Lung (tissue), 12 donors: Measurements from ENCODE around the gene ARHGAP29. TPM values are rescaled to one million over a fixed set of nuclear protein-coding genes. Genes with fewer than 3 reads are reported as not detected.

Experiments used
- ATAC-seq: fragments of 200-7000 bp; cut with Tn5 transposase; one replicate; pipeline ENCODE4 v1.9.1; 2020; ENCODE audit warnings: moderate number of reproducible peaks; ENCODE audit not compliant: insufficient read depth, low FRiP score
- DNase-seq, 3 donors: peaks; one replicate each; pipeline ENCODE4 v3.0.0-alpha.2; 2013 to 2017
- H3K27ac ChIP-seq, 2 donors: one replicate each; pipeline ENCODE4 v1.5.1; 2013; ENCODE audit warnings: mild to moderate bottlenecking in 2 of 2, moderate library complexity in 2 of 2, control low read depth in 1 of 2, inconsistent platforms in 1 of 2, low read depth in 1 of 2, low read length in 1 of 2
- H3K27me3 ChIP-seq, 3 donors: one replicate each; pipeline ENCODE4 v1.5.1; 2013; ENCODE audit warnings: low read length in 2 of 3; ENCODE audit not compliant: control insufficient read depth in 3 of 3, insufficient read depth in 3 of 3
- H3K36me3 ChIP-seq, 4 donors: one replicate each; pipeline ENCODE4 v1.5.1; 2013; ENCODE audit warnings: low read length in 4 of 4, mild to moderate bottlenecking in 1 of 4, moderate library complexity in 1 of 4; ENCODE audit not compliant: control insufficient read depth in 4 of 4, insufficient read depth in 4 of 4
- H3K4me1 ChIP-seq, 5 donors: one replicate each; pipeline ENCODE4 v1.5.1; 2013; ENCODE audit warnings: low read length in 5 of 5, mild to moderate bottlenecking in 2 of 5, moderate library complexity in 1 of 5; ENCODE audit not compliant: control insufficient read depth in 5 of 5, insufficient read depth in 5 of 5
- H3K4me3 ChIP-seq: one replicate; pipeline ENCODE4 v1.5.1; 2013; ENCODE audit warnings: mild to moderate bottlenecking, control low read depth, moderate library complexity
- H3K9ac ChIP-seq, 2 donors: one replicate each; pipeline ENCODE4 v1.5.1; 2013; ENCODE audit warnings: low read length in 2 of 2, control low read depth in 1 of 2; ENCODE audit not compliant: insufficient read depth in 1 of 2
- H3K9me3 ChIP-seq, 4 donors: one replicate each; pipeline ENCODE4 v1.5.1; 2013; ENCODE audit warnings: low read length in 3 of 4, mild to moderate bottlenecking in 1 of 4, moderate library complexity in 1 of 4; ENCODE audit not compliant: control insufficient read depth in 4 of 4, insufficient read depth in 3 of 4
- WGBS, 2 donors: extraction: QIAGEN DNeasy Blood & Tissue Kit; methylation state at CpG; one replicate each; pipeline ENCODE4 v1.1.7; 2013; 5-methylcytosine and 5-hydroxymethylcytosine counted together
- polyA plus RNA-seq, 2 donors: library from polyadenylated mRNA; stranded (reverse); fragments of 200-250 nt; gene quantifications; one replicate each; pipeline ENCODE4 v1.2.1, GENCODE V29; 2013
- total RNA-seq, 2 donors: library from RNA; depleted of rRNA in 1 of 2; stranded (reverse); fragments of >200 nt in 1 of 2; gene quantifications; one replicate each; pipeline ENCODE4 v1.2.1, GENCODE V29; 2014 to 2021
- TF ChIP-seq, protein P1 (sequence below): IDR thresholded peaks from 2 replicates; pipeline ENCODE4 v1.5.1; 2012; ENCODE audit warnings: mild to moderate bottlenecking; ENCODE audit errors: control extremely low read depth, extremely low read depth
- donor health status: control.
- donor health status: control.
- donor health status: Bipolar disorder and iron deficiency.
- donor health status: healthy.
- donor health status: DM: yes; HTN: yes; CAD: no.

Gene ARHGAP29
- total and polyA plus RNA-seq, 4 donors, result 13.3 to 144 (median 30.4) TPM

DNA sequence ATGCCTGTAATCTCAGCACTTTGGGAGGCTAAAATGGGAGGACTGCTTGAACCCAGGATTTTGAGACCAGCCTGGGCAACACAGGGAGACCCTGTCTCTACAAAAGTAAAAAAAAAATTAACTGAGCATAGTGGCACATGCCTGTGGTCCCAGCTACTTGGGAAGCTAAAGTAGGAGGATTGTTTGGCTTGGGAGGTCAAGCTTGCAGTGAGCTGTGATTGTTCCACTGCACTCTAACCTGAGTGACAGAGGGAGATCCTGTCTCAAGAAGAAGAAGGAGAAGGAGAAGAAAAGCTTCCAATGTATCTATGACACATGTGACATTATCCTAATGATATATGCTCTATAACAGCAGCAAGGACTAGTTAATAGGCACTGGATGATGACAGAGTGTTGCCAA lies 20.1 kb upstream of the ARHGAP29 start:
- Histone ChIP-seq H3K27me3 (no peaks in the 10 kb centered on the region), H3K36me3 (no peaks in the 10 kb centered on the region), H3K9me3 (no peaks in the 10 kb centered on the region), H3K9ac (no peak overlapping the region), H3K4me1 (peaks cover 0 to 16% (median 0%) of the 10 kb centered on the region in 5 donors), H3K4me3 (no peak overlapping the region), H3K27ac (no peak overlapping the region)
- TF ChIP-seq, protein P1, sequence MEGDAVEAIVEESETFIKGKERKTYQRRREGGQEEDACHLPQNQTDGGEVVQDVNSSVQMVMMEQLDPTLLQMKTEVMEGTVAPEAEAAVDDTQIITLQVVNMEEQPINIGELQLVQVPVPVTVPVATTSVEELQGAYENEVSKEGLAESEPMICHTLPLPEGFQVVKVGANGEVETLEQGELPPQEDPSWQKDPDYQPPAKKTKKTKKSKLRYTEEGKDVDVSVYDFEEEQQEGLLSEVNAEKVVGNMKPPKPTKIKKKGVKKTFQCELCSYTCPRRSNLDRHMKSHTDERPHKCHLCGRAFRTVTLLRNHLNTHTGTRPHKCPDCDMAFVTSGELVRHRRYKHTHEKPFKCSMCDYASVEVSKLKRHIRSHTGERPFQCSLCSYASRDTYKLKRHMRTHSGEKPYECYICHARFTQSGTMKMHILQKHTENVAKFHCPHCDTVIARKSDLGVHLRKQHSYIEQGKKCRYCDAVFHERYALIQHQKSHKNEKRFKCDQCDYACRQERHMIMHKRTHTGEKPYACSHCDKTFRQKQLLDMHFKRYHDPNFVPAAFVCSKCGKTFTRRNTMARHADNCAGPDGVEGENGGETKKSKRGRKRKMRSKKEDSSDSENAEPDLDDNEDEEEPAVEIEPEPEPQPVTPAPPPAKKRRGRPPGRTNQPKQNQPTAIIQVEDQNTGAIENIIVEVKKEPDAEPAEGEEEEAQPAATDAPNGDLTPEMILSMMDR, result no peak
- DNase-seq, result no peak
- no peak for ATAC-seq

DNA sequence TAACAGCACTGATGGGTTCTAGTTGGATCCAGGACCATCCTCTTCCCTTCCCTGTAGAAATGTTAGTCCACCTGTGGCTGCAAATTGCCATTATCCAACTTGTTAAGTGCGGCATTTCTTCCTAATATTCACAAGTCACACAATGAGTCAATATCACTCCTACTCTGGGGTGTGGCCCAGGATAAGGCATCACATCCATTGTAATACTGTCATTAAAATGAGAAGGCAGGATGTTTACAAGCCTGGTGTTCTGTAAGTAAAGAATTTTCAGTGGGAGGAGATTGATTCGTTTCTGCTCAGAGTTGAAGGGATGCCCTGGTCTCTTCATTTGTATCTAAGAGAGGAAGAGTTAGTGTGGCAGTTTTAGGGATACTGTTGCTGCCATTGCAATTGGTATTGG lies 18.1 kb upstream of the ARHGAP29 start:
- H3K27ac ChIP-seq, result peak overlapping the region in 1 of 2 donors; percentile 72

GRCh38 chr1:94254073-94254810 lies 16.9 kb upstream of the ARHGAP29 start:
- no peaks in the 10 kb centered on the region for H3K27me3 ChIP-seq
- no peak overlapping the region for H3K9ac ChIP-seq
- 70 to 78% methylated on average over 3 of the region's 3 CpGs for WGBS, 2 donors
- ATAC-seq (no peak), DNase-seq (no peak)
- peak overlapping the region in 1 of 2 donors; percentile 16 for H3K27ac ChIP-seq
- peaks cover 0 to 9% (median 0%) of the 10 kb centered on the region in 5 donors for H3K4me1 ChIP-seq
- no peak overlapping the region for H3K4me3 ChIP-seq
- TF ChIP-seq, protein P1, result no peak
- no peaks in the 10 kb centered on the region for H3K9me3 ChIP-seq
- no peaks in the 10 kb centered on the region for H3K36me3 ChIP-seq

More for the DNA sequence above, 18.1 kb upstream of the ARHGAP29 start:
- ATAC-seq (no peak), DNase-seq (peak in 1 of 3 donors; percentile 33)
- WGBS, 2 donors, result 62 to 81% methylated on average over 2 of the region's 2 CpGs
- no peaks in the 10 kb centered on the region for H3K9me3 ChIP-seq
- H3K36me3 ChIP-seq, result no peaks in the 10 kb centered on the region
- TF ChIP-seq, protein P1, result no peak
- no peaks in the 10 kb centered on the region for H3K27me3 ChIP-seq
- peaks cover 0 to 15% (median 0%) of the 10 kb centered on the region in 5 donors for H3K4me1 ChIP-seq
- H3K9ac ChIP-seq, result no peak overlapping the region
- no peak overlapping the region for H3K4me3 ChIP-seq
